Lung (tissue), 12 donors: Measurements from ENCODE around the gene OR1J2. TPM values are rescaled to one million over a fixed set of nuclear protein-coding genes. Genes with fewer than 3 reads are reported as not detected.

Experiments used
- ATAC-seq: fragments of 200-7000 bp; cut with Tn5 transposase; one replicate; pipeline ENCODE4 v1.9.1; 2020; ENCODE audit warnings: moderate number of reproducible peaks; ENCODE audit not compliant: insufficient read depth, low FRiP score
- DNase-seq, 3 donors: peaks; one replicate each; pipeline ENCODE4 v3.0.0-alpha.2; 2013 to 2017
- H3K27ac ChIP-seq, 2 donors: one replicate each; pipeline ENCODE4 v1.5.1; 2013; ENCODE audit warnings: mild to moderate bottlenecking in 2 of 2, moderate library complexity in 2 of 2, control low read depth in 1 of 2, inconsistent platforms in 1 of 2, low read depth in 1 of 2, low read length in 1 of 2
- H3K27me3 ChIP-seq, 3 donors: one replicate each; pipeline ENCODE4 v1.5.1; 2013; ENCODE audit warnings: low read length in 2 of 3; ENCODE audit not compliant: control insufficient read depth in 3 of 3, insufficient read depth in 3 of 3
- H3K36me3 ChIP-seq, 4 donors: one replicate each; pipeline ENCODE4 v1.5.1; 2013; ENCODE audit warnings: low read length in 4 of 4, mild to moderate bottlenecking in 1 of 4, moderate library complexity in 1 of 4; ENCODE audit not compliant: control insufficient read depth in 4 of 4, insufficient read depth in 4 of 4
- H3K4me1 ChIP-seq, 5 donors: one replicate each; pipeline ENCODE4 v1.5.1; 2013; ENCODE audit warnings: low read length in 5 of 5, mild to moderate bottlenecking in 2 of 5, moderate library complexity in 1 of 5; ENCODE audit not compliant: control insufficient read depth in 5 of 5, insufficient read depth in 5 of 5
- H3K4me3 ChIP-seq: one replicate; pipeline ENCODE4 v1.5.1; 2013; ENCODE audit warnings: mild to moderate bottlenecking, control low read depth, moderate library complexity
- H3K9ac ChIP-seq, 2 donors: one replicate each; pipeline ENCODE4 v1.5.1; 2013; ENCODE audit warnings: low read length in 2 of 2, control low read depth in 1 of 2; ENCODE audit not compliant: insufficient read depth in 1 of 2
- H3K9me3 ChIP-seq, 4 donors: one replicate each; pipeline ENCODE4 v1.5.1; 2013; ENCODE audit warnings: low read length in 3 of 4, mild to moderate bottlenecking in 1 of 4, moderate library complexity in 1 of 4; ENCODE audit not compliant: control insufficient read depth in 4 of 4, insufficient read depth in 3 of 4
- CTCF ChIP-seq: IDR thresholded peaks from 2 replicates; pipeline ENCODE4 v1.5.1; 2012; ENCODE audit warnings: mild to moderate bottlenecking; ENCODE audit errors: control extremely low read depth, extremely low read depth
- WGBS, 2 donors: extraction: QIAGEN DNeasy Blood & Tissue Kit; methylation state at CpG; one replicate each; pipeline ENCODE4 v1.1.7; 2013; 5-methylcytosine and 5-hydroxymethylcytosine counted together
- polyA plus RNA-seq, 2 donors: library from polyadenylated mRNA; stranded (reverse); fragments of 200-250 nt; gene quantifications; one replicate each; pipeline ENCODE4 v1.2.1, GENCODE V29; 2013
- total RNA-seq, 2 donors: library from RNA; depleted of rRNA in 1 of 2; stranded (reverse); fragments of >200 nt in 1 of 2; gene quantifications; one replicate each; pipeline ENCODE4 v1.2.1, GENCODE V29; 2014 to 2021
- donor health status: control.
- donor health status: control.
- donor health status: Bipolar disorder and iron deficiency.
- donor health status: healthy.
- donor health status: DM: yes; HTN: yes; CAD: no.

Gene OR1J2
- total and polyA plus RNA-seq, 4 donors = not detected

- WGBS, 2 donors = 47 to 55% methylated on average over 2 of the region's 2 CpGs
- no peak overlapping the region for H3K27ac ChIP-seq
These were observed 3.6 kb upstream of the OR1J2 start for GRCh38 chr9:122506964-122507363.

GRCh38 chr9:122518226-122518625 lies 7.6 kb downstream of the OR1J2 start:
- Histone ChIP-seq H3K36me3 (no peaks in the 10 kb centered on the region), H3K4me3 (no peak overlapping the region), H3K9ac (no peak overlapping the region)

More at GRCh38 chr9:122506964-122507363, 3.6 kb upstream of the OR1J2 start:
- DNase-seq = no peak
- H3K4me3 ChIP-seq = no peak overlapping the region
- no peak for TF ChIP-seq CTCF
- no peaks in the 10 kb centered on the region for H3K4me1 ChIP-seq
- no peak overlapping the region for H3K9ac ChIP-seq
- peaks cover 0 to 8% (median 0%) of the 10 kb centered on the region in 3 donors for H3K27me3 ChIP-seq
- H3K36me3 ChIP-seq = no peaks in the 10 kb centered on the region
- no peaks in the 10 kb centered on the region for H3K9me3 ChIP-seq
- no peak for ATAC-seq

GRCh38 chr9:122518841-122519240 lies 8.2 kb downstream of the OR1J2 start, which contains the start of gene OR1J4:
Gene OR1J4 (plus strand): TSS chr9:122519141. CDS start chr9:122519141, 0 bp downstream.
- Histone ChIP-seq H3K9ac (no peak within 1 kb of the TSS), H3K4me3 (no peak within 1 kb of the TSS), H3K36me3 (no peaks in the 10 kb centered on the region), H3K27ac (no peak within 1 kb of the TSS), H3K4me1 (no peaks in the 10 kb centered on the region), H3K27me3 (peaks cover 0 to 2% (median 0%) of the 10 kb centered on the region in 3 donors), H3K9me3 (no peaks in the 10 kb centered on the region)
- no peak for TF ChIP-seq CTCF
- no peak for ATAC-seq
- no peak for DNase-seq
- WGBS, 2 donors = 71 to 83% methylated on average over 4 of the region's 4 CpGs

More at GRCh38 chr9:122518226-122518625, 7.6 kb downstream of the OR1J2 start:
- no peaks in the 10 kb centered on the region for H3K4me1 ChIP-seq
- DNase-seq (no peak), ATAC-seq (no peak)
- no peak for TF ChIP-seq CTCF
- 55 to 58% methylated on average over 2 of the region's 2 CpGs for WGBS, 2 donors
- no peaks in the 10 kb centered on the region for H3K9me3 ChIP-seq
- peaks cover 0 to 2% (median 0%) of the 10 kb centered on the region in 3 donors for H3K27me3 ChIP-seq
- no peak overlapping the region for H3K27ac ChIP-seq

GRCh38 chr9:122519376-122519775 lies 8.8 kb downstream of the OR1J2 start:
- Histone ChIP-seq H3K9me3 (no peaks in the 10 kb centered on the region), H3K27me3 (peaks cover 0 to 2% (median 0%) of the 10 kb centered on the region in 3 donors), H3K4me1 (no peaks in the 10 kb centered on the region), H3K27ac (no peak overlapping the region), H3K36me3 (no peaks in the 10 kb centered on the region), H3K9ac (no peak overlapping the region), H3K4me3 (no peak overlapping the region)
- DNase-seq = no peak
- no peak for ATAC-seq
- WGBS, 2 donors = 88 to 99% methylated on average over 3 of the region's 3 CpGs
- no peak for TF ChIP-seq CTCF
